Daoy (cell line): ENCODE results near the gene TBC1D22A. TPM values are rescaled to one million over a fixed set of nuclear protein-coding genes. Genes with fewer than 3 reads are reported as not detected.

Source experiments
- DNase-seq: peaks from one replicate; pipeline ENCODE4 v3.0.0-alpha.2; 2015; ENCODE audit warnings: low read depth
- total RNA-seq: library from RNA; depleted of rRNA; stranded (reverse); fragments of >200 nt; shearing (Covaris generic); gene quantifications from 2 replicates; pipeline ENCODE4 v1.2.3, GENCODE V29; 2014

Gene TBC1D22A
- total RNA-seq, 1 experiment from 2014 or later: 8.7 TPM

GRCh38 chr22:47123006-47123826, 360.8 kb downstream of the TBC1D22A start:
- no peak for DNase-seq

- no peak for DNase-seq
These were observed 361.5 kb downstream of the TBC1D22A start for GRCh38 chr22:47123827-47124442.

GRCh38 chr22:47124451-47124881, 362.0 kb downstream of the TBC1D22A start:
- DNase-seq: no peak

GRCh38 chr22:47124961-47125360, 362.5 kb downstream of the TBC1D22A start:
- no peak for DNase-seq

GRCh38 chr22:47125603-47126002, 363.2 kb downstream of the TBC1D22A start:
- DNase-seq: peak; percentile 24

GRCh38 chr22:47126344-47126811, 363.9 kb downstream of the TBC1D22A start:
- DNase-seq: no peak

- no peak for DNase-seq
These were observed 365.0 kb downstream of the TBC1D22A start for GRCh38 chr22:47127441-47127871.

- DNase-seq: no peak
These were observed 365.8 kb downstream of the TBC1D22A start for GRCh38 chr22:47128216-47128615.

- no peak for DNase-seq
These were observed 366.3 kb downstream of the TBC1D22A start for GRCh38 chr22:47128622-47129215.

- no peak for DNase-seq
These were observed 367.6 kb downstream of the TBC1D22A start for GRCh38 chr22:47129902-47130635.

- no peak for DNase-seq
These were observed 368.6 kb downstream of the TBC1D22A start for GRCh38 chr22:47130883-47131631.

- no peak for DNase-seq
These were observed 369.4 kb downstream of the TBC1D22A start for GRCh38 chr22:47131632-47132427.

- DNase-seq: no peak
These were observed 370.0 kb downstream of the TBC1D22A start for GRCh38 chr22:47132428-47132825.

GRCh38 chr22:47133061-47133969, 370.9 kb downstream of the TBC1D22A start:
- DNase-seq: no peak

GRCh38 chr22:47134222-47134621, 371.8 kb downstream of the TBC1D22A start:
- no peak for DNase-seq

- no peak for DNase-seq
These were observed 372.9 kb downstream of the TBC1D22A start for GRCh38 chr22:47135338-47135737.

GRCh38 chr22:47136050-47136449, 373.6 kb downstream of the TBC1D22A start:
- no peak for DNase-seq

- DNase-seq: no peak
These were observed 374.2 kb downstream of the TBC1D22A start for GRCh38 chr22:47136671-47137070.
